WTC11 (cell line): Measurements from ENCODE around the gene SEPTIN1. TPM values are rescaled to one million over a fixed set of nuclear protein-coding genes. Genes with fewer than 3 reads are reported as not detected.

ENCODE experiments used
- ATAC-seq: fragments of 200-7000 bp; cut with Tn5 transposase; 2 replicates; pipeline ENCODE4 v1.10.0; 2021; ENCODE audit warnings: mild to moderate bottlenecking, moderate library complexity
- CTCF ChIA-PET: fragments of 300-600 bp; sonication (Branson Sonifier 250); formaldehyde crosslinking; loops from one replicate; lab custom pipeline; 2021; ENCODE audit warnings: antibody characterized with exemption; lab: Charles Lee
- POLR2A ChIA-PET: fragments of 350-600 bp; sonication (Branson Sonifier 250); formaldehyde crosslinking; loops from one replicate; lab custom pipeline; 2021; ENCODE audit warnings: antibody characterized with exemption; lab: Charles Lee
- DNase-seq: peaks from one replicate; pipeline ENCODE4 v3.0.0; 2021; ENCODE audit warnings: low spot score
- H3K27ac Mint-ChIP-seq: 2 replicates; pipeline ENCODE4 v1.8.0; 2021; ENCODE audit warnings: mixed read lengths
- H3K27me3 Mint-ChIP-seq: 2 replicates; pipeline ENCODE4 v1.8.0; 2021; ENCODE audit warnings: low read depth, mild to moderate bottlenecking, moderate library complexity, mixed read lengths
- H3K36me3 Mint-ChIP-seq: 2 replicates; pipeline ENCODE4 v1.8.0; 2021; ENCODE audit warnings: mixed read lengths
- H3K4me1 Mint-ChIP-seq: 2 replicates; pipeline ENCODE4 v1.8.0; 2022; ENCODE audit warnings: mixed read lengths
- H3K4me3 Mint-ChIP-seq: 2 replicates; pipeline ENCODE4 v1.8.0; 2021; ENCODE audit warnings: mild to moderate bottlenecking, moderate library complexity, mixed read lengths
- H3K9me3 Mint-ChIP-seq: 2 replicates; pipeline ENCODE4 v1.8.0; 2021; ENCODE audit warnings: mixed read lengths
- CREB1 ChIP-seq: sonication (generic); formaldehyde crosslinking; IDR thresholded peaks from 2 replicates; pipeline ENCODE4 v1.8.0; 2023; ENCODE audit warnings: mild to moderate bottlenecking, missing genetic modification reagents
- ELF4 ChIP-seq: sonication (generic); formaldehyde crosslinking; IDR thresholded peaks from 2 replicates; pipeline ENCODE4 v1.8.1; 2022; ENCODE audit warnings: low read depth, mild to moderate bottlenecking, moderate library complexity, missing genetic modification reagents
- GABPB1 ChIP-seq: sonication (generic); formaldehyde crosslinking; IDR thresholded peaks from 2 replicates; pipeline ENCODE4 v1.8.1; 2023; ENCODE audit warnings: mild to moderate bottlenecking, missing genetic modification reagents
- GRHL2 ChIP-seq: fragments of 250-450 bp; sonication (Bioruptor Pico); IDR thresholded peaks from 2 replicates; pipeline ENCODE4 v1.8.0; 2022; ENCODE audit warnings: mild to moderate bottlenecking, moderate library complexity; ENCODE audit not compliant: insufficient replicate concordance, severe bottlenecking
- GTF2I ChIP-seq: fragments of 250-450 bp; sonication (Bioruptor Pico); conservative IDR thresholded peaks from 2 replicates; pipeline ENCODE4 v1.4.0; 2021; ENCODE audit warnings: mild to moderate bottlenecking
- IRF2 ChIP-seq: sonication (generic); formaldehyde crosslinking; IDR thresholded peaks from 2 replicates; pipeline ENCODE4 v1.8.0; 2022; ENCODE audit warnings: low read depth, missing genetic modification reagents, borderline replicate concordance
- NFATC4 ChIP-seq: fragments of 250-450 bp; sonication (Bioruptor Pico); IDR thresholded peaks from 2 replicates; pipeline ENCODE4 v1.9.0; 2021; ENCODE audit warnings: mild to moderate bottlenecking
- NFYB ChIP-seq: sonication (generic); formaldehyde crosslinking; conservative IDR thresholded peaks from 2 replicates; pipeline ENCODE4 v1.8.0; 2022; ENCODE audit warnings: low read depth, missing genetic modification reagents
- RELA ChIP-seq: sonication (generic); formaldehyde crosslinking; IDR thresholded peaks from 2 replicates; pipeline ENCODE4 v1.8.1; 2022; ENCODE audit warnings: missing genetic modification reagents, mild to moderate bottlenecking, borderline replicate concordance
- TEAD1 ChIP-seq: sonication (generic); formaldehyde crosslinking; IDR thresholded peaks from 2 replicates; pipeline ENCODE4 v1.8.0; 2022; ENCODE audit warnings: mild to moderate bottlenecking, missing genetic modification reagents
- ZNF232 ChIP-seq: sonication (generic); formaldehyde crosslinking; IDR thresholded peaks from 2 replicates; pipeline ENCODE4 v1.8.0; 2022; ENCODE audit warnings: mild to moderate bottlenecking, missing genetic modification reagents
- ZNF317 ChIP-seq: sonication (generic); formaldehyde crosslinking; IDR thresholded peaks from 2 replicates; pipeline ENCODE4 v1.8.1; 2023; ENCODE audit warnings: low read depth, mild to moderate bottlenecking, moderate library complexity, missing genetic modification reagents, borderline replicate concordance
- total RNA-seq: library from RNA; stranded (reverse); gene quantifications from 3 replicates; pipeline ENCODE4 v1.2.3, GENCODE V29; 2021
- TF ChIP-seq, protein P1 (sequence below): fragments of 250-450 bp; sonication (Bioruptor Pico); IDR thresholded peaks from 2 replicates; pipeline ENCODE4 v1.9.0; 2021; ENCODE audit warnings: mild to moderate bottlenecking
- TF ChIP-seq, protein P2 (sequence below): sonication (generic); formaldehyde crosslinking; IDR thresholded peaks from 2 replicates; pipeline ENCODE4 v1.8.0; 2023; ENCODE audit warnings: mild to moderate bottlenecking, missing genetic modification reagents
- TF ChIP-seq, protein P3 (sequence below): sonication (generic); formaldehyde crosslinking; IDR thresholded peaks from 2 replicates; pipeline ENCODE4 v1.8.1; 2023; ENCODE audit warnings: mild to moderate bottlenecking, missing genetic modification reagents
- TF ChIP-seq, protein P4 (sequence below): fragments of 250-450 bp; sonication (Bioruptor Pico); IDR thresholded peaks from 2 replicates; pipeline ENCODE4 v1.8.0; 2021; ENCODE audit warnings: mild to moderate bottlenecking
- TF ChIP-seq, protein P5 (sequence below): fragments of 250-450 bp; sonication (Bioruptor Pico); IDR thresholded peaks from 2 replicates; pipeline ENCODE4 v1.9.0; 2021; ENCODE audit warnings: moderate library complexity, mild to moderate bottlenecking, inconsistent platforms, borderline replicate concordance
- TF ChIP-seq, protein P6 (sequence below): sonication (generic); formaldehyde crosslinking; IDR thresholded peaks from 2 replicates; pipeline ENCODE4 v1.8.1; 2023; ENCODE audit warnings: mild to moderate bottlenecking, missing genetic modification reagents

Gene SEPTIN1
- total RNA-seq, 1 experiment from 2014 or later: 2.3 TPM

DNA sequence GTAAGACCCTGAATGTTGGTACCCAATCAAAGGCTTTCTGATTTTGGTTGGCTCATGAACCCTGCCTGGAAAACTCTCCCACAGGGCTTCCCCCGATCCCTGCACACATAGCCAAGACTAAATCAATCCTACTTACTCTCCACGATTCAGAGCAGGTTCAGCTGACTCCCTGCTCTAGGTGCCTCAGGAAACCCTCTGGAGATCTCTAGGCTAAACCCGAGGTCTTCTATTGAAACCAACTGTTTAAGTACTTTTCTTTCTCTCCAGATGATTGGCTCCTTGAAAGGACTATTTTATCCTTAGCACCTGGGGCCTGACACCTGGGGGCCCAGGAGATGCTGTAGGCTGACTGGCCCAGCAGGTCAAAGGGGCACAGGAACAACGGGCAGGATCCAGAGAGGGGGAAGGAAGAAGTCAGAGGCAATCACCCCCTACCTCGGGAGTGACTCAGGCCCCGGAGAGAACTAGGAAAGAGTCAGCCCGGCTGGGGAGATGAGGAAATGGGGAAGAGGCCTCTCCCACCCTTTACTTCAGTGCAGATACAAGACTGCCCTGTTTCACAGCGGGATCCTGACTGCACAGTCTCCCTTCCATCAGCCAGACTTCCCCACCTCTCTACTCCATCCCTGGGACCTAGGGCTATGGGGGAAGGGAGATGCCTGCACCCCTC is 14.1 kb downstream of the SEPTIN1 start:
- ChIA-PET POLR2A (no interaction called here), CTCF (interaction anchor here (1.1 to 3.9 kb wide), 6 partner anchors 10 to 276 kb away, joined by 3 to 47 read pairs (median 4); partner anchors contain the start of gene ZNF771)
- Mint-ChIP-seq H3K27me3 (no peaks in the 10 kb centered on the region), H3K9me3 (no peaks in the 10 kb centered on the region), H3K36me3 (peaks cover 12% of the 10 kb centered on the region), H3K27ac (peak overlapping the region; percentile 84; the same call in 1 of the 2 replicates), H3K4me1 (peaks cover 34% of the 10 kb centered on the region)
- ATAC-seq: no peak
- TF ChIP-seq ZNF317 (CRISPR knock-in tag): no peak
- TF ChIP-seq, protein P1, sequence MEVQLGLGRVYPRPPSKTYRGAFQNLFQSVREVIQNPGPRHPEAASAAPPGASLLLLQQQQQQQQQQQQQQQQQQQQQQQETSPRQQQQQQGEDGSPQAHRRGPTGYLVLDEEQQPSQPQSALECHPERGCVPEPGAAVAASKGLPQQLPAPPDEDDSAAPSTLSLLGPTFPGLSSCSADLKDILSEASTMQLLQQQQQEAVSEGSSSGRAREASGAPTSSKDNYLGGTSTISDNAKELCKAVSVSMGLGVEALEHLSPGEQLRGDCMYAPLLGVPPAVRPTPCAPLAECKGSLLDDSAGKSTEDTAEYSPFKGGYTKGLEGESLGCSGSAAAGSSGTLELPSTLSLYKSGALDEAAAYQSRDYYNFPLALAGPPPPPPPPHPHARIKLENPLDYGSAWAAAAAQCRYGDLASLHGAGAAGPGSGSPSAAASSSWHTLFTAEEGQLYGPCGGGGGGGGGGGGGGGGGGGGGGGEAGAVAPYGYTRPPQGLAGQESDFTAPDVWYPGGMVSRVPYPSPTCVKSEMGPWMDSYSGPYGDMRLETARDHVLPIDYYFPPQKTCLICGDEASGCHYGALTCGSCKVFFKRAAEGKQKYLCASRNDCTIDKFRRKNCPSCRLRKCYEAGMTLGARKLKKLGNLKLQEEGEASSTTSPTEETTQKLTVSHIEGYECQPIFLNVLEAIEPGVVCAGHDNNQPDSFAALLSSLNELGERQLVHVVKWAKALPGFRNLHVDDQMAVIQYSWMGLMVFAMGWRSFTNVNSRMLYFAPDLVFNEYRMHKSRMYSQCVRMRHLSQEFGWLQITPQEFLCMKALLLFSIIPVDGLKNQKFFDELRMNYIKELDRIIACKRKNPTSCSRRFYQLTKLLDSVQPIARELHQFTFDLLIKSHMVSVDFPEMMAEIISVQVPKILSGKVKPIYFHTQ (CRISPR knock-in tag): no peak
- no peak for TF ChIP-seq GABPB1
- no peak for TF ChIP-seq GRHL2 (CRISPR knock-in tag)
- no peak for TF ChIP-seq NFYB (CRISPR knock-in tag)
- TF ChIP-seq ELF4 (CRISPR knock-in tag): no peak
- TF ChIP-seq ZNF232: no peak
- no peak for TF ChIP-seq NFATC4
- TF ChIP-seq, protein P2, sequence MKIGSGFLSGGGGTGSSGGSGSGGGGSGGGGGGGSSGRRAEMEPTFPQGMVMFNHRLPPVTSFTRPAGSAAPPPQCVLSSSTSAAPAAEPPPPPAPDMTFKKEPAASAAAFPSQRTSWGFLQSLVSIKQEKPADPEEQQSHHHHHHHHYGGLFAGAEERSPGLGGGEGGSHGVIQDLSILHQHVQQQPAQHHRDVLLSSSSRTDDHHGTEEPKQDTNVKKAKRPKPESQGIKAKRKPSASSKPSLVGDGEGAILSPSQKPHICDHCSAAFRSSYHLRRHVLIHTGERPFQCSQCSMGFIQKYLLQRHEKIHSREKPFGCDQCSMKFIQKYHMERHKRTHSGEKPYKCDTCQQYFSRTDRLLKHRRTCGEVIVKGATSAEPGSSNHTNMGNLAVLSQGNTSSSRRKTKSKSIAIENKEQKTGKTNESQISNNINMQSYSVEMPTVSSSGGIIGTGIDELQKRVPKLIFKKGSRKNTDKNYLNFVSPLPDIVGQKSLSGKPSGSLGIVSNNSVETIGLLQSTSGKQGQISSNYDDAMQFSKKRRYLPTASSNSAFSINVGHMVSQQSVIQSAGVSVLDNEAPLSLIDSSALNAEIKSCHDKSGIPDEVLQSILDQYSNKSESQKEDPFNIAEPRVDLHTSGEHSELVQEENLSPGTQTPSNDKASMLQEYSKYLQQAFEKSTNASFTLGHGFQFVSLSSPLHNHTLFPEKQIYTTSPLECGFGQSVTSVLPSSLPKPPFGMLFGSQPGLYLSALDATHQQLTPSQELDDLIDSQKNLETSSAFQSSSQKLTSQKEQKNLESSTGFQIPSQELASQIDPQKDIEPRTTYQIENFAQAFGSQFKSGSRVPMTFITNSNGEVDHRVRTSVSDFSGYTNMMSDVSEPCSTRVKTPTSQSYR (CRISPR knock-in tag): no peak
- no peak for TF ChIP-seq TEAD1 (CRISPR knock-in tag)
- no peak for TF ChIP-seq IRF2 (CRISPR knock-in tag)
- no peak for TF ChIP-seq GTF2I (CRISPR knock-in tag)
- TF ChIP-seq RELA (CRISPR knock-in tag): no peak
- TF ChIP-seq, protein P3, sequence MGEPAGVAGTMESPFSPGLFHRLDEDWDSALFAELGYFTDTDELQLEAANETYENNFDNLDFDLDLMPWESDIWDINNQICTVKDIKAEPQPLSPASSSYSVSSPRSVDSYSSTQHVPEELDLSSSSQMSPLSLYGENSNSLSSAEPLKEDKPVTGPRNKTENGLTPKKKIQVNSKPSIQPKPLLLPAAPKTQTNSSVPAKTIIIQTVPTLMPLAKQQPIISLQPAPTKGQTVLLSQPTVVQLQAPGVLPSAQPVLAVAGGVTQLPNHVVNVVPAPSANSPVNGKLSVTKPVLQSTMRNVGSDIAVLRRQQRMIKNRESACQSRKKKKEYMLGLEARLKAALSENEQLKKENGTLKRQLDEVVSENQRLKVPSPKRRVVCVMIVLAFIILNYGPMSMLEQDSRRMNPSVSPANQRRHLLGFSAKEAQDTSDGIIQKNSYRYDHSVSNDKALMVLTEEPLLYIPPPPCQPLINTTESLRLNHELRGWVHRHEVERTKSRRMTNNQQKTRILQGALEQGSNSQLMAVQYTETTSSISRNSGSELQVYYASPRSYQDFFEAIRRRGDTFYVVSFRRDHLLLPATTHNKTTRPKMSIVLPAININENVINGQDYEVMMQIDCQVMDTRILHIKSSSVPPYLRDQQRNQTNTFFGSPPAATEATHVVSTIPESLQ: no peak
- no peak for TF ChIP-seq CREB1
- TF ChIP-seq, protein P4, sequence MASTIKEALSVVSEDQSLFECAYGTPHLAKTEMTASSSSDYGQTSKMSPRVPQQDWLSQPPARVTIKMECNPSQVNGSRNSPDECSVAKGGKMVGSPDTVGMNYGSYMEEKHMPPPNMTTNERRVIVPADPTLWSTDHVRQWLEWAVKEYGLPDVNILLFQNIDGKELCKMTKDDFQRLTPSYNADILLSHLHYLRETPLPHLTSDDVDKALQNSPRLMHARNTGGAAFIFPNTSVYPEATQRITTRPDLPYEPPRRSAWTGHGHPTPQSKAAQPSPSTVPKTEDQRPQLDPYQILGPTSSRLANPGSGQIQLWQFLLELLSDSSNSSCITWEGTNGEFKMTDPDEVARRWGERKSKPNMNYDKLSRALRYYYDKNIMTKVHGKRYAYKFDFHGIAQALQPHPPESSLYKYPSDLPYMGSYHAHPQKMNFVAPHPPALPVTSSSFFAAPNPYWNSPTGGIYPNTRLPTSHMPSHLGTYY (CRISPR knock-in tag): no peak
- TF ChIP-seq, protein P5, sequence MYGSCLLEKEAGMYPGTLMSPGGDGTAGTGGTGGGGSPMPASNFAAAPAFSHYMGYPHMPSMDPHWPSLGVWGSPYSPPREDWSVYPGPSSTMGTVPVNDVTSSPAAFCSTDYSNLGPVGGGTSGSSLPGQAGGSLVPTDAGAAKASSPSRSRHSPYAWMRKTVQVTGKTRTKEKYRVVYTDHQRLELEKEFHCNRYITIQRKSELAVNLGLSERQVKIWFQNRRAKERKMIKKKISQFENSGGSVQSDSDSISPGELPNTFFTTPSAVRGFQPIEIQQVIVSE (CRISPR knock-in tag): no peak
- TF ChIP-seq, protein P6, sequence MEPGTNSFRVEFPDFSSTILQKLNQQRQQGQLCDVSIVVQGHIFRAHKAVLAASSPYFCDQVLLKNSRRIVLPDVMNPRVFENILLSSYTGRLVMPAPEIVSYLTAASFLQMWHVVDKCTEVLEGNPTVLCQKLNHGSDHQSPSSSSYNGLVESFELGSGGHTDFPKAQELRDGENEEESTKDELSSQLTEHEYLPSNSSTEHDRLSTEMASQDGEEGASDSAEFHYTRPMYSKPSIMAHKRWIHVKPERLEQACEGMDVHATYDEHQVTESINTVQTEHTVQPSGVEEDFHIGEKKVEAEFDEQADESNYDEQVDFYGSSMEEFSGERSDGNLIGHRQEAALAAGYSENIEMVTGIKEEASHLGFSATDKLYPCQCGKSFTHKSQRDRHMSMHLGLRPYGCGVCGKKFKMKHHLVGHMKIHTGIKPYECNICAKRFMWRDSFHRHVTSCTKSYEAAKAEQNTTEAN (CRISPR knock-in tag): no peak
- TF ChIP-seq, all 79 proteins: peak for 0
- H3K4me3 Mint-ChIP-seq: peak overlapping the region; percentile 80
- no peak for DNase-seq
